Right kidney (tissue), 1 donor: ENCODE results near the gene GPR3.
A peak's percentile ranks its signal among the peaks of the same experiment; 100 is the strongest.
"Not testable (repeated sequence)": the region's sequence is repeated elsewhere in the genome, so short reads cannot be mapped to it uniquely, and the experiment has no call there.

Experiments
- DNase-seq: peaks from one replicate; pipeline ENCODE4 v3.0.0-alpha.2; 2016

The GPR3 gene

GRCh38 chr1:27399251-27400025, 7.0 kb downstream of the GPR3 start:
- peak; percentile 58 for DNase-seq

- DNase-seq, result no peak
These were observed 7.9 kb downstream of the GPR3 start for GRCh38 chr1:27400082-27400962.

GRCh38 chr1:27400963-27401341, 8.5 kb downstream of the GPR3 start:
- DNase-seq, result no peak

- DNase-seq, result peak; percentile 49
These were observed 9.9 kb downstream of the GPR3 start for GRCh38 chr1:27402349-27402754.

- DNase-seq, result peak; percentile 76
These were observed 10.8 kb downstream of the GPR3 start for GRCh38 chr1:27403065-27403726.

- DNase-seq, result no peak
These were observed 11.5 kb downstream of the GPR3 start for GRCh38 chr1:27403931-27404330.

GRCh38 chr1:27405074-27405473, 12.7 kb downstream of the GPR3 start:
- DNase-seq, result peak; percentile 28

GRCh38 chr1:27405598-27406361, 13.4 kb downstream of the GPR3 start:
- peak; percentile 42 for DNase-seq

- no peak for DNase-seq
These were observed 13.9 kb downstream of the GPR3 start for GRCh38 chr1:27406362-27406680.

- not testable (repeated sequence) for DNase-seq
These were observed 14.4 kb downstream of the GPR3 start for GRCh38 chr1:27406791-27407190.

GRCh38 chr1:27408151-27408550, 15.7 kb downstream of the GPR3 start:
- DNase-seq, result no peak

GRCh38 chr1:27409669-27410068, 17.2 kb downstream of the GPR3 start:
- DNase-seq, result no peak

- DNase-seq, result no peak
These were observed 18.3 kb downstream of the GPR3 start for GRCh38 chr1:27410709-27411108.

GRCh38 chr1:27412502-27412901, 20.1 kb downstream of the GPR3 start:
- DNase-seq, result no peak

GRCh38 chr1:27413004-27413403, 20.6 kb downstream of the GPR3 start:
- no peak for DNase-seq

- DNase-seq, result no peak
These were observed 21.7 kb downstream of the GPR3 start for GRCh38 chr1:27414091-27414490.

GRCh38 chr1:27416387-27417111, 24.1 kb downstream of the GPR3 start:
- DNase-seq, result no peak

- no peak for DNase-seq
These were observed 25.3 kb downstream of the GPR3 start for GRCh38 chr1:27417713-27418112.

GRCh38 chr1:27418326-27419185, 26.1 kb downstream of the GPR3 start:
- DNase-seq, result peak; percentile 51

- peak; percentile 27 for DNase-seq
These were observed 31.3 kb downstream of the GPR3 start for GRCh38 chr1:27423709-27424108.

GRCh38 chr1:27427329-27427728, 34.9 kb downstream of the GPR3 start:
- DNase-seq, result no peak
